GM18951 (cell line): ENCODE data around the gene CYTH2.

Experiments used
- POLR2A ChIP-seq: IDR thresholded peaks from 4 replicates; pipeline ENCODE4 v1.6.1; 2011; ENCODE audit warnings: mild to moderate bottlenecking; ENCODE audit not compliant: insufficient read length, insufficient read depth; ENCODE audit errors: extremely low read depth
- in situ Hi-C: fragments of 300-500 bp; cut with MboI; formaldehyde crosslinking; loops from one replicate; pipeline ENCODE4 v1.12.0; 2022; ENCODE audit warnings: low sequenced_read_pairs, mixed read lengths, inconsistent platforms; ENCODE audit not compliant: unreplicated experiment

CYTH2 gene

GRCh38 chr19:48461651-48461981, 7.6 kb upstream of the CYTH2 start:
- in situ Hi-C loops: no loop called here

GRCh38 chr19:48461982-48462655, 7.0 kb upstream of the CYTH2 start:
- in situ Hi-C loops: no loop called here
- no peak for TF ChIP-seq POLR2A

More at GRCh38 chr19:48461651-48461981, 7.6 kb upstream of the CYTH2 start:
- no peak for TF ChIP-seq POLR2A

GRCh38 chr19:48465215-48465614, 4.0 kb upstream of the CYTH2 start:
- in situ Hi-C loops: no loop called here
- no peak for TF ChIP-seq POLR2A

- in situ Hi-C loops: no loop called here
Measured at GRCh38 chr19:48466561-48467325, 2.4 kb upstream of the CYTH2 start.

GRCh38 chr19:48468772-48469288, 339 bp upstream of the CYTH2 start:
- no peak for TF ChIP-seq POLR2A
- in situ Hi-C loops: no loop called here

More at GRCh38 chr19:48466561-48467325, 2.4 kb upstream of the CYTH2 start:
- no peak for TF ChIP-seq POLR2A

- in situ Hi-C loops: no loop called here
- TF ChIP-seq POLR2A: no peak
Measured at GRCh38 chr19:48469934-48470680, 938 bp downstream of the CYTH2 start.

- TF ChIP-seq POLR2A: no peak
- in situ Hi-C loops: no loop called here
Measured at GRCh38 chr19:48470856-48471255, 1.7 kb downstream of the CYTH2 start.

GRCh38 chr19:48471836-48472235, 2.7 kb downstream of the CYTH2 start:
- in situ Hi-C loops: no loop called here
- no peak for TF ChIP-seq POLR2A

GRCh38 chr19:48473161-48473966, 4.2 kb downstream of the CYTH2 start:
- in situ Hi-C loops: no loop called here
- TF ChIP-seq POLR2A: no peak

GRCh38 chr19:48474084-48474592, 5.0 kb downstream of the CYTH2 start:
- in situ Hi-C loops: no loop called here
- no peak for TF ChIP-seq POLR2A

GRCh38 chr19:48475369-48476068, 6.3 kb downstream of the CYTH2 start:
- in situ Hi-C loops: no loop called here
- no peak for TF ChIP-seq POLR2A

- TF ChIP-seq POLR2A: no peak
- in situ Hi-C loops: no loop called here
Measured at GRCh38 chr19:48476176-48476575, 7.0 kb downstream of the CYTH2 start.
